CD4-positive, alpha-beta T cell (primary cell): Measurements from ENCODE around the gene EVC2. TPM values are rescaled to one million over a fixed set of nuclear protein-coding genes. Genes with fewer than 3 reads are reported as not detected.

Experiments
- ATAC-seq: fragments of 200-7000 bp; cut with Tn5 transposase; one replicate; pipeline ENCODE4 v1.10.0; 2022; ENCODE audit warnings: mild to moderate bottlenecking; ENCODE audit not compliant: poor library complexity
- CTCF ChIA-PET: fragments of 350-600 bp; sonication (Branson Sonifier 250); formaldehyde crosslinking; loops from one replicate; lab custom pipeline; 2021; ENCODE audit warnings: antibody characterized with exemption, inconsistent platforms; lab: Charles Lee
- POLR2A ChIA-PET: fragments of 350-600 bp; sonication (Branson Sonifier 250); formaldehyde crosslinking; loops from one replicate; lab custom pipeline; 2021; ENCODE audit warnings: antibody characterized with exemption, inconsistent platforms; lab: Charles Lee
- DNase-seq, 14 experiments: peaks; one replicate each; pipeline ENCODE4 v3.0.0-alpha.2; 2013 to 2020; ENCODE audit warnings: mixed read lengths in 2 of 14
- H3K27ac ChIP-seq, 2 donors: one replicate each; pipeline versions ENCODE4 v1.5.1 to v1.7.0; 2013; ENCODE audit warnings: low read length in 2 of 2, low read depth in 1 of 2, mild to moderate bottlenecking in 1 of 2
- H3K27me3 ChIP-seq, 2 experiments: 1 replicate in 1 of 2; 2 replicates in 1 of 2; pipeline versions ENCODE4 v1.6.1 to v1.7.0; 2013; ENCODE audit warnings: low read length in 2 of 2, control low read depth in 1 of 2, mild to moderate bottlenecking in 1 of 2, moderate library complexity in 1 of 2; ENCODE audit not compliant: insufficient read depth in 2 of 2, control insufficient read depth in 1 of 2
- H3K36me3 ChIP-seq: one replicate; pipeline ENCODE4 v1.6.1; 2013; ENCODE audit warnings: low read length, control low read depth; ENCODE audit not compliant: insufficient read depth
- H3K4me1 ChIP-seq: one replicate; pipeline ENCODE4 v1.6.1; 2013; ENCODE audit warnings: low read length, control low read depth; ENCODE audit not compliant: insufficient read depth
- H3K4me3 ChIP-seq: one replicate; pipeline ENCODE4 v1.5.1; 2013; ENCODE audit warnings: mild to moderate bottlenecking, low read length, moderate library complexity
- H3K9me3 ChIP-seq, 2 experiments: 1 replicate in 1 of 2; 2 replicates in 1 of 2; pipeline versions ENCODE4 v1.6.1 to v1.7.0; 2013; ENCODE audit warnings: low read length in 2 of 2, mild to moderate bottlenecking in 2 of 2, control low read depth in 1 of 2, moderate library complexity in 1 of 2; ENCODE audit not compliant: control insufficient read depth in 1 of 2, insufficient read depth in 1 of 2
- H3K27ac Mint-ChIP-seq: one replicate; pipeline ENCODE4 v1.8.0; 2020; ENCODE audit warnings: mixed read lengths
- H3K27me3 Mint-ChIP-seq: one replicate; pipeline ENCODE4 v1.8.0; 2021; ENCODE audit warnings: mixed read lengths
- H3K36me3 Mint-ChIP-seq: one replicate; pipeline ENCODE4 v1.8.0; 2021; ENCODE audit warnings: low read depth, mixed read lengths
- H3K4me1 Mint-ChIP-seq: one replicate; pipeline ENCODE4 v1.8.0; 2021; ENCODE audit warnings: low read depth, mixed read lengths
- H3K4me3 Mint-ChIP-seq: one replicate; pipeline ENCODE4 v1.8.0; 2020; ENCODE audit warnings: mild to moderate bottlenecking, mixed read lengths
- H3K9me3 Mint-ChIP-seq: one replicate; pipeline ENCODE4 v1.8.0; 2020; ENCODE audit warnings: mixed read lengths
- intact Hi-C, 2 experiments: fragments of 100-400 bp; cut with DNase I in 1 of 2; cut with micrococcal nuclease in 1 of 2; formaldehyde crosslinking; loops; one replicate each; pipeline versions ENCODE4 v1.15.1 to v1.9.0; 2023 to 2025; cut with DNase I, micrococcal nuclease
- total RNA-seq, 174 experiments: library from RNA in 2 of 174; stranded (reverse) in 2 of 174; gene quantifications; one replicate each; pipeline ENCODE4 v1.2.3 and lab custom pipeline; 2021 to 2026
- TF ChIP-seq, protein P1 (sequence below): fragments of 200-600 bp; IDR thresholded peaks from one replicate; pipeline ENCODE4 v1.8.0; 2022; ENCODE audit warnings: antibody characterized with exemption, mild to moderate bottlenecking

EVC2 gene
- total RNA-seq, 2 experiments from 2014 or later = 1.1 to 1.3 TPM

DNA sequence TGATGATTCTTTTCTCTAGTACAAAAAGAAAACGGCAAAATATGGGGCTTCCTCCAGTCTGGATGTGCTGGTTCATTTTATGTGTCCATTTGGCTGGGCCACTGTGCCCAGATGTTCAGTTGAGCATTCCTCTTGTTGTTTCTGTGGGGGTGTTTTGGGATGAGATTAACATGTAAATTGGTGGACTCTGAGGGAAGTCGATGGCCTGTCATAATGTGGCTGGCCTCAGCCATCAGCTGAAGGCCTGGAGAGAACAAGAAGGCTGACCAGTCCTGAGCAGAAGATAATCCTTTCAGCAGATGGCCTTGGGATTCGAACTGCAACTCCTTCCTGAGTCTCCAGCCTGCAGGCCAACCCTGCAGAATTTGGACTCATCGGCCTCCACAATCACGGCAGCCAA, 136.7 kb downstream of the EVC2 start:
- H3K9me3 ChIP-seq = peaks cover 0 to 6% of the 10 kb centered on the region in 2 experiments
- no peak overlapping the region for H3K27ac ChIP-seq
- no peaks in the 10 kb centered on the region for H3K27me3 Mint-ChIP-seq
- intact Hi-C loops = no loop called here
- H3K9me3 Mint-ChIP-seq = no peaks in the 10 kb centered on the region
- H3K27me3 ChIP-seq = no peaks in the 10 kb centered on the region
- H3K36me3 Mint-ChIP-seq = no peaks in the 10 kb centered on the region
- DNase-seq (no peak), ATAC-seq (no peak)
- CTCF ChIA-PET = no interaction called here
- H3K4me3 ChIP-seq = no peak overlapping the region
- POLR2A ChIA-PET = no interaction called here
- no peak overlapping the region for H3K27ac Mint-ChIP-seq
- no peaks in the 10 kb centered on the region for H3K36me3 ChIP-seq
- TF ChIP-seq, protein P1, sequence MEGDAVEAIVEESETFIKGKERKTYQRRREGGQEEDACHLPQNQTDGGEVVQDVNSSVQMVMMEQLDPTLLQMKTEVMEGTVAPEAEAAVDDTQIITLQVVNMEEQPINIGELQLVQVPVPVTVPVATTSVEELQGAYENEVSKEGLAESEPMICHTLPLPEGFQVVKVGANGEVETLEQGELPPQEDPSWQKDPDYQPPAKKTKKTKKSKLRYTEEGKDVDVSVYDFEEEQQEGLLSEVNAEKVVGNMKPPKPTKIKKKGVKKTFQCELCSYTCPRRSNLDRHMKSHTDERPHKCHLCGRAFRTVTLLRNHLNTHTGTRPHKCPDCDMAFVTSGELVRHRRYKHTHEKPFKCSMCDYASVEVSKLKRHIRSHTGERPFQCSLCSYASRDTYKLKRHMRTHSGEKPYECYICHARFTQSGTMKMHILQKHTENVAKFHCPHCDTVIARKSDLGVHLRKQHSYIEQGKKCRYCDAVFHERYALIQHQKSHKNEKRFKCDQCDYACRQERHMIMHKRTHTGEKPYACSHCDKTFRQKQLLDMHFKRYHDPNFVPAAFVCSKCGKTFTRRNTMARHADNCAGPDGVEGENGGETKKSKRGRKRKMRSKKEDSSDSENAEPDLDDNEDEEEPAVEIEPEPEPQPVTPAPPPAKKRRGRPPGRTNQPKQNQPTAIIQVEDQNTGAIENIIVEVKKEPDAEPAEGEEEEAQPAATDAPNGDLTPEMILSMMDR = no peak
- H3K4me1 Mint-ChIP-seq = no peaks in the 10 kb centered on the region
- H3K4me1 ChIP-seq = no peaks in the 10 kb centered on the region
- no peak overlapping the region for H3K4me3 Mint-ChIP-seq

DNA sequence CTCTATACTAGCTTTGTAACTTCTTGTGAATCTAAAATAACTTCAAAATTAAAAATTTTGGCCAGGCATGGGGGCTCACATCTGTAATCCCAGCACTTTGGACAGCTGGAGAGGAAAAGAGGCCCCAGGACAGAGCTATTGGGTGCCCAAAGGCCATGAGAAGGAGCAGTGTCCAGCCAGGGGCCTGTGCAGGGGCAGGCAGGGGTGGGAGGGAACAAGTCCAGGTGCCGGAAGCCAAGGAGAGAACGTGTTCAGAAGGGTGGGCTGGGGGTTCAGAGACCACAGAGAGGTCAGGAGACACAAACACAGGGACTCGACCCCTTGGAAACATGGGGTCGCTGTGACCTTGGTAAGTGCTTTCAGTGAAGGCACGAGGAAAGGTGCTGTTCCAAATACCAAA, 138.9 kb downstream of the EVC2 start:
- intact Hi-C loops = no loop called here
- ChIA-PET POLR2A (no interaction called here), CTCF (no interaction called here)
- Histone ChIP-seq H3K27me3 (no peaks in the 10 kb centered on the region), H3K4me1 (no peaks in the 10 kb centered on the region), H3K9me3 (peaks cover 0 to 7% of the 10 kb centered on the region in 2 experiments), H3K4me3 (no peak overlapping the region), H3K27ac (no peak overlapping the region), H3K36me3 (no peaks in the 10 kb centered on the region)
- Mint-ChIP-seq H3K27me3 (no peaks in the 10 kb centered on the region), H3K4me1 (no peaks in the 10 kb centered on the region), H3K9me3 (no peaks in the 10 kb centered on the region), H3K36me3 (no peaks in the 10 kb centered on the region), H3K27ac (no peak overlapping the region), H3K4me3 (no peak overlapping the region)
- no peak for DNase-seq
- no peak for ATAC-seq
- TF ChIP-seq, protein P1 = no peak

DNA sequence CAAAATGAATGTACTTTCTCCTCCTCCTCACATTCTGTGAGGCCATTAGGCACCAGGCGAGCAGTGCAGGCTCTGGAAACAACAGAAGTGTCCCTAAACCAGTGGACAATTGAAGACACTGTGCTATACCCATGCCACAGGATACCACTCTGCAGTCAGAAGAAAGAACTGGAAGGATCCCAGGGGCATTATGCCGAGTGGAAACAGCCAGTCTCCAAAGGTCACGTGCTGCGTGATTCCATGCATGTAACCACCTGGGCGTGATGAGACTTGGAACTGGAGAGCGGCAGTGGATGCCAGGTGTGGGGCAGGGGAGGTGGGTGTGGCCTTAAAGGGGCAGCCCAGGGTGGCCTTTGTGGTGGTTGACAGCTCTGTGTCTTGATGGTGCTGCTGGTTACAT, 139.4 kb downstream of the EVC2 start:
- Mint-ChIP-seq H3K4me1 (no peaks in the 10 kb centered on the region), H3K36me3 (no peaks in the 10 kb centered on the region), H3K27me3 (no peaks in the 10 kb centered on the region), H3K27ac (no peak overlapping the region), H3K4me3 (no peak overlapping the region), H3K9me3 (no peaks in the 10 kb centered on the region)
- H3K4me3 ChIP-seq = no peak overlapping the region
- CTCF ChIA-PET = no interaction called here
- H3K27ac ChIP-seq = no peak overlapping the region
- ATAC-seq = no peak
- H3K36me3 ChIP-seq = no peaks in the 10 kb centered on the region
- POLR2A ChIA-PET = no interaction called here
- DNase-seq = no peak
- H3K27me3 ChIP-seq = no peaks in the 10 kb centered on the region
- no peaks in the 10 kb centered on the region for H3K4me1 ChIP-seq
- TF ChIP-seq, protein P1 = no peak
- intact Hi-C loops = no loop called here
- H3K9me3 ChIP-seq = peaks cover 0 to 9% of the 10 kb centered on the region in 2 experiments
